ENCODE measurements around the gene D2HGDH.
A peak's percentile ranks its signal among the peaks of the same experiment; 100 is the strongest.
"Not testable (repeated sequence)": the region's sequence is repeated elsewhere in the genome, so short reads cannot be mapped to it uniquely, and the experiment has no call there.

The D2HGDH gene

GRCh38 chr2:241739177-241739576 lies 4.7 kb downstream of the D2HGDH start:
- H3K4me1 ChIP-seq (ENCODE audit: control insufficient read depth in 1 of 2, insufficient read depth in 1 of 2, low read depth in 1 of 2, low read length in 1 of 2) = peaks cover 29 to 38% of the 10 kb centered on the region in 2 experiments
- TF ChIP-seq CTCF (IDR thresholded peaks at IDR 0.05) = no peak
- H3K27me3 ChIP-seq = no peaks in the 10 kb centered on the region
- peaks cover 8% of the 10 kb centered on the region for H3K36me3 ChIP-seq
- no peaks in the 10 kb centered on the region for H3K9me3 ChIP-seq
- no peak overlapping the region for H3K27ac ChIP-seq
- H3K4me3 ChIP-seq (ENCODE audit: low read depth in 1 of 2, low read length in 1 of 2) = no peak overlapping the region

GRCh38 chr2:241739651-241740050 lies 5.2 kb downstream of the D2HGDH start:
- Histone ChIP-seq H3K36me3 (peaks cover 12% of the 10 kb centered on the region), H3K27me3 (no peaks in the 10 kb centered on the region), H3K4me1 (ENCODE audit: control insufficient read depth in 1 of 2, insufficient read depth in 1 of 2, low read depth in 1 of 2, low read length in 1 of 2) (peaks cover 29 to 37% of the 10 kb centered on the region in 2 experiments), H3K4me3 (ENCODE audit: low read depth in 1 of 2, low read length in 1 of 2) (no peak overlapping the region), H3K27ac (peak overlapping the region; percentile 64), H3K9me3 (no peaks in the 10 kb centered on the region)
- no peak for TF ChIP-seq CTCF (IDR thresholded peaks at IDR 0.05)

DNA sequence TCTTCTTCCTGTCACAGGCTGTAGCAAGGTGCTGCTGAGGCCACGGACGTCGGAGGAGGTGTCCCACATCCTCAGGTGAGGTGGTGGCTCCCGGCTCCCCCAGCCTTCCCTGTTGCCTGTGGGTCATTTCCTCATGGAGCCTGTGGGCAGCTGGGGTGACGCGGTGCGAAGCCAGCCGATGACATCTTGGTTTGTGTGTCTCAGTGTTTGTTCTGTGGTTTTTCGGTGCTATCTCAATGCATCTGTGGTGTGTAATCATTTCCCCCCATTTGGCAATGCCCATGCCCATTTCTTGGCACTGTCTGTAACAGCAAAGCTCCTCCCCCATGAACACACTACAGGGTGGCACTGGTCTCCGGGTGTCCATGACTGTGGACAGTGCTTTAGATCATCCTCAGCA lies 6.6 kb downstream of the D2HGDH start:
- Histone ChIP-seq H3K27me3 (no peaks in the 10 kb centered on the region), H3K4me3 (ENCODE audit: low read depth in 1 of 2, low read length in 1 of 2) (peak overlapping the region in 1 of 2 experiments; percentile 30), H3K4me1 (ENCODE audit: control insufficient read depth in 1 of 2, insufficient read depth in 1 of 2, low read depth in 1 of 2, low read length in 1 of 2) (peaks cover 21 to 25% of the 10 kb centered on the region in 2 experiments), H3K27ac (peak overlapping the region; percentile 64), H3K9me3 (no peaks in the 10 kb centered on the region), H3K36me3 (peaks cover 23% of the 10 kb centered on the region)
- no peak for TF ChIP-seq CTCF (IDR thresholded peaks at IDR 0.05)

DNA sequence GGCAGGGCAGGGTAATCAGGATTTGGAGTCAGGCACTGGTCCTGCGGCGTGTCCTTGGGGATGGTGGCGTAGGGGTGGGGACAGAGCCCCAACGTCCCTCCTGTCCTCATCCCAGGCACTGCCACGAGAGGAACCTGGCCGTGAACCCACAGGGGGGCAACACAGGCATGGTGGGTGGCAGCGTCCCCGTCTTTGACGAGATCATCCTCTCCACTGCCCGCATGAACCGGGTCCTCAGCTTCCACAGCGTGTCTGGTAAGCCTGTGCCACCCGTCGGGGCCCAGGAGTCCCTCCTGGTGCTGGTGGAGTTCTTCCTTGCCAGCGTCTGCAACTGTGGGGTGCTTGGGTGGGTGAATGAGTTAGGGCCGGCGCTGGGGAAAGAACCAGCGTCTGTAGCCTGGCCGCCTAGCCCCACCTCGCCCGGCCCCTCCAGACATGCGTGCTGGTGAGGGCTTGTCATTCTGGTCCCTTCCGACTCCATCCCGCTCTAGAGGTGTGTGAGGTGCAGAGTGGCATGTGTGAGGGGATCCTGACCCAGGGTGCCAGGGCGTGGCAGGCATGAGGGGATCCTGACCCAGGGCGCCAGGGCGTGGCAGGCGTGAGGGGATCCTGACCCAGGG lies 8.0 kb downstream of the D2HGDH start:
- TF ChIP-seq CTCF (IDR thresholded peaks at IDR 0.05) = no peak
- Histone ChIP-seq H3K27me3 (no peaks in the 10 kb centered on the region), H3K4me1 (ENCODE audit: control insufficient read depth in 1 of 2, insufficient read depth in 1 of 2, low read depth in 1 of 2, low read length in 1 of 2) (peaks cover 21 to 25% of the 10 kb centered on the region in 2 experiments), H3K9me3 (no peaks in the 10 kb centered on the region), H3K4me3 (ENCODE audit: low read depth in 1 of 2, low read length in 1 of 2) (no peak overlapping the region), H3K36me3 (peaks cover 23% of the 10 kb centered on the region), H3K27ac (no peak overlapping the region)

GRCh38 chr2:241743008-241743407 lies 8.6 kb downstream of the D2HGDH start:
- peaks cover 23% of the 10 kb centered on the region for H3K36me3 ChIP-seq
- peaks cover 21 to 25% of the 10 kb centered on the region in 2 experiments for H3K4me1 ChIP-seq (ENCODE audit: control insufficient read depth in 1 of 2, insufficient read depth in 1 of 2, low read depth in 1 of 2, low read length in 1 of 2)
- H3K4me3 ChIP-seq (ENCODE audit: low read depth in 1 of 2, low read length in 1 of 2); H3K27ac ChIP-seq; H3K27me3 ChIP-seq; H3K9me3 ChIP-seq: not testable (repeated sequence)

DNA sequence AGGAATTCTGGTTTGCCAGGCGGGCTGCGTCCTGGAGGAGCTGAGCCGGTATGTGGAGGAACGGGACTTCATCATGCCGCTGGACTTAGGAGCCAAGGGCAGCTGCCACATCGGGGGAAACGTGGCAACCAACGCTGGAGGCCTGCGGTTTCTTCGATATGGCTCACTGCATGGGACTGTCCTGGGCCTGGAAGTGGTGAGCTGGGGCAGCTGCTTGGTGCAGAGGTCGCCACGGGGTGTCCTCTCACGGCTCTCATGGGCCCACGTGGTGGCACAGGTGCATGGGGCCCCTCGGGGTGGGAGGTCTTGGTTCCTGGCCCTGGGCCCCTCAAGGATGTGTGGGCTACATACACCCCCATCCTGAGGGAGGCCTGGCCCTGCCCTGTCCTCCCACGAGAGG lies 9.2 kb downstream of the D2HGDH start:
- Histone ChIP-seq H3K4me1 (ENCODE audit: control insufficient read depth in 1 of 2, insufficient read depth in 1 of 2, low read depth in 1 of 2, low read length in 1 of 2) (peaks cover 21 to 25% of the 10 kb centered on the region in 2 experiments), H3K9me3 (no peaks in the 10 kb centered on the region), H3K36me3 (peaks cover 25% of the 10 kb centered on the region), H3K4me3 (ENCODE audit: low read depth in 1 of 2, low read length in 1 of 2) (no peak overlapping the region), H3K27me3 (no peaks in the 10 kb centered on the region), H3K27ac (no peak overlapping the region)
- TF ChIP-seq CTCF (IDR thresholded peaks at IDR 0.05) = no peak

Data from neutrophil (primary cell).